ENCODE measurements around the gene COPS7A.

DNA sequence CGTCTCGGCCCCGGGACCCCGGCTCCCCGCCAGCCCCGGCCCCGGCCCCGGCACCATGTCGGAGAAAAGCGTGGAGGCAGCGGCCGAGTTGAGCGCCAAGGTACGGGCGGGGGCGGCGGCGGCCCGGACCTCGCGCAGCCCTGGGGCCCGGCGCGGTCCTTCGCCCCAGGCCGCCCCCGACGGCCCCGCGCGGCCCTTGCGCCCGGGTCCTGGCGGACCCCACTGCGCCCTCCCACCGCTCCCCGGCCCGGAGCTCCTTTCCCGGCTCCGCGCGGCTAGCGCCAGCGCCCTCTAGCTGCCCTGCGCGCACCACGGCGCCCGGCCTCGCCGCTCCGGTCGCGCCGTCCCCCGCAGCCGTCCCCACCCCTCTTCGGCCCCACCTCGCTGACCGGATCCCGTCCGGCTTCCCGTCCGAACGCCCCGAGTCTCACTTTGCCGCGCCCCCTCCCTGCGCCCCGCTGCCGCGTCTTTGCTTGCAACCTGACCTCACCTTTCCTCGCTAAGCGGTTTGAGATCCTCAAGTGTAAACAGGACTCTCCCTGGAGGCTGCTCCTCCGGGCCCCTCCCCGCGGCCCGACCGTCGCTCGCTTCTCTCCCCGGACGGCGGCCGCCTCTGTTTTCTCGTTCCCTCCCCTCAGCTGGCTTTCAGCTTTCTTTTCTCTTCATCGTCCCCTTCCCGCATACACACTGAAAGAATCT is 43.0 kb downstream of the COPS7A start:
- peak; percentile 61 for TF ChIP-seq CTCF (IDR thresholded peaks at IDR 0.05)
- TF ChIP-seq EZH2 (IDR thresholded peaks at IDR 0.05), result no peak

All from neural progenitor cell (in vitro differentiated cells).